ENCODE measurements around the gene MLLT11. TPM values are rescaled to one million over a fixed set of nuclear protein-coding genes. Genes with fewer than 3 reads are reported as not detected.
A peak's percentile ranks its signal among the peaks of the same experiment; 100 is the strongest.

MLLT11 gene
- total RNA-seq: 1.9 TPM

- peak in 1 of 3 donors; percentile 57 for DNase-seq (ENCODE audit: low read depth in 2 of 3, low spot score in 2 of 3)
These were observed at the start of gene MLLT11 for GRCh38 chr1:151060007-151060656. Gene MLLT11, plus strand, starts transcription at chr1:151060397. Its CDS starts 6,828 bp downstream, at chr1:151067225.

DNA sequence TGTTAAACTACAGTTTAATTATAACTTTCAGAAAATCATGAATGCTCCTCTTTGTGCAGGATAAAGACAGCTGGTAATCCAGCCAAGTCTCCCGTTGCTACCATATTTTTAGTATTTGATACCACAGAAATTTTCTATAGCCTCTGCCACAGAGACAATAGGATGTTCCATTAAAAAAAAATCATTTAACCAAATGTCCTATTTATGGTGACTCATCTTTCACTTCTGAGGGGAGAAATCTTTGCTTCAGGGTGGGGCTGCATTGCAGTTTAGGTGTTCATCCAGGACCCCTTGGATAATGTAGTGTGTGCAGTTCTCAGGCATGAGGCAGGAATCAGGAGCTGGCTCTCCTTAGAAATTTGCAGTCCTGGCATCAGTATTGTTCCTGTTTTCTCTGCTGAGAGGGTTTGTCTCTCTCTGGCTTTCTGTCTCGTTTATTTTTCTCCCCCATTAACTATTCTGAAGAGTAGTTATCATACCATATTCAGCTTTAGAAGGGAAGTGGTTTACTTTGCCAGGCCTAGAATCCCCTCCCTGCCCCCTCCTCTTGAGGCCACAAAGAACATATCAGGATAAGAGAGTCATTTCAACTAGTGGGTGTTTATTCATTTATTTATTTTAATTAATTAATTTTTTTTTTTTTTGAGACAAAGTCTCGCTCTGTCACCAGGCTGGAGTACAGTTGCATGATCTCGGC, 48.9 kb upstream of the MLLT11 start:
- DNase-seq (ENCODE audit: low read depth in 2 of 3, low spot score in 2 of 3): peak in 2 of 3 donors; percentile 42 to 56

GRCh38 chr1:151012684-151013471, 47.3 kb upstream of the MLLT11 start:
- no peak for DNase-seq (ENCODE audit: low read depth in 2 of 3, low spot score in 2 of 3)

DNA sequence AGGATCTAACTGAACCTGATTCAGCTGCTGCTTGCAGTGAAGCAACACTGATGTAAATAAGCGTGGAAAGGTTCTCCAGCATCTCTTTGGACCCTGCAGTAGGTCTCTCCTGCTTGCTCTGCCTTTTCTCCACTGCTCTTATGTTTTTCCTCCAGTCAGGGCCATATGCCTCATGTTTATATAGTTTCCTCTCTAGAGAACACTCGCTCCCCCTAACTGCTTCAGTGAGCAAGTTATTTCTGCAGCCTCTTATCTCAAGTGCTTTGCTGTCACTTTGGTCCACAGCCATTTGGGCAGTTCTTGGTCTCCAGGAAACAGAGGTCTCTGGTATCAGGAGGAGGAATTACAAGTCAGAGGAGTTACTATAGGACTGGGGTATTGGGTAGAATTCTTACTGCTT, 46.7 kb upstream of the MLLT11 start:
- DNase-seq (ENCODE audit: low read depth in 2 of 3, low spot score in 2 of 3): peak in 1 of 3 donors; percentile 68

- DNase-seq (ENCODE audit: low read depth in 2 of 3, low spot score in 2 of 3): peak in 2 of 3 donors; percentile 86 to 90
These were observed 35.6 kb upstream of the MLLT11 start for GRCh38 chr1:151024540-151025146.

DNA sequence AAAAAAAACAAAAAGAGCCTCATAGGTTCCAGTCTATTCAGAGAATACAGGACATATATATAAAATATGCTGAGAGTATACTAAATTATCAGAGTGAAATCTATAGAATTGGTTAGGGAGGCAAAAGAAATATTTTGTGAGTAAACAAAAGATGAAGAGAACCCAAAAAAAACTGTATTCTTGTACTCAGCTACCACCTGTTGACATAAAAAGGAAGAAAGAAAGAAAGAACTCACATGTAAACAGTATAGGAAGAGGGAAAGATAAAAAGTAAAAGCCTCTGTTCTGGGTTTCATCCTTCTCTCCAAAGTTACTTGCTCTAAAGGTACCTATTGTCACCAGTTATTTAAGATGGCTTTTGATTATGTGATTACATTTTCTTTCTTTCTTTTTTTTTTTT, 33.7 kb upstream of the MLLT11 start:
- no peak for DNase-seq (ENCODE audit: low read depth in 2 of 3, low spot score in 2 of 3)

- no peak for DNase-seq (ENCODE audit: low read depth in 2 of 3, low spot score in 2 of 3)
These were observed 28.0 kb upstream of the MLLT11 start for GRCh38 chr1:151032164-151032563.

DNA sequence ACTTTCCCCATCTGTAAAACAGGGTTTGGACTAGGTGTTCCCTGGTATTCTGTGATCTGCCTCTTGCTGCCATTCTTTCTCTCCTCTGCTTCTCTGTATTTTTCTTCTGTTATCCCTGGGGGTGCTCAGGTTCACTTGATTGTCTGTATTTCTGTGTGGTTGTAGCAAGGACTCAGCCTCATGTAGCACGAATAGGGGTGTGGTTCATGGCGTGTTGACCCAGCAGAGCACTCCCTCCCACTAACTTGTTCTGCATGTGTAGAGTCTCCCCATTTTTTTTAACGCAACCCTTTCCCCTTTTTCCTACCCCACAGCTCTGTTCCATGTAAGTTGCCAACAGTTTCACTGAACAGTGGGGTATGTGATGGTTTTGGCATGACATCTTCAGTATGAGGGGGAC, 25.0 kb upstream of the MLLT11 start:
- no peak for DNase-seq (ENCODE audit: low read depth in 2 of 3, low spot score in 2 of 3)

- DNase-seq (ENCODE audit: low read depth in 2 of 3, low spot score in 2 of 3): no peak
These were observed 23.8 kb upstream of the MLLT11 start, which contains the start of gene BNIPL for GRCh38 chr1:151036356-151036755. Gene BNIPL, plus strand, starts transcription at chr1:151036586. Its CDS starts 140 bp downstream, at chr1:151036726.

- DNase-seq (ENCODE audit: low read depth in 2 of 3, low spot score in 2 of 3): no peak
These were observed 23.2 kb upstream of the MLLT11 start for GRCh38 chr1:151037032-151037431.

DNA sequence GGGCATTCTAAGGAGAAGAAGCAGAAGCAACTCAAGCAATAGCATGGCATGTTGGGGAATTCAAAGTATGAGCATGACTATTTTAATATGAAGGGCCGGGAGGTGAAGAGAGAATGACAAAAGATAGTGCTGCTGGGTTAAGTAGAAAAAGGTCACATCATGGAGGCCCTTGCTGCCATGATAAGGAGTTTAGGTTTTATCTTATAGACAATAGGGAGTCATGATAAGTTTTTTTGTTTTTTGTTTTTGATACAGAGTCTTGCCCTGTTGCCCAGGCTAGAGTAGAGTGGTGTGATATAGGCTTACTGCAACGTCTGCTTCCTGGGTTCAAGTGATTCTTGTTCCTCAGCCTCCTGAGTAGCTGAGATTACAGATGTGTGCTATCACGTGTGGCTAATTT, 20.7 kb upstream of the MLLT11 start:
- no peak for DNase-seq (ENCODE audit: low read depth in 2 of 3, low spot score in 2 of 3)

GRCh38 chr1:151043163-151043562, 17.0 kb upstream of the MLLT11 start:
- no peak for DNase-seq (ENCODE audit: low read depth in 2 of 3, low spot score in 2 of 3)

DNA sequence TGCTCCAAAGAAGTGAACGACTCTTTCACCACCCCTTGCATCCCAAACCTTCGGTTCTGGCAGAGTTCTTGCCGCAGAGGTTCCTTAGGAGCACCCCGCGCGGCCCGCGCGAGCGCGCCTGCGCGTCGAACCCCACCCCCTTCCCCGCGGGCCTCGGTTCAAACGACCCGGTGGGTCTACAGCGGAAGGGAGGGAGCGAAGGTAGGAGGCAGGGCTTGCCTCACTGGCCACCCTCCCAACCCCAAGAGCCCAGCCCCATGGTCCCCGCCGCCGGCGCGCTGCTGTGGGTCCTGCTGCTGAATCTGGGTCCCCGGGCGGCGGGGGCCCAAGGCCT, 12.6 kb upstream of the MLLT11 start, which contains the start of gene C1orf56:
Gene C1orf56 (plus strand): TSS at position 161 of the 334 bp plus-strand sequence. CDS start 97 bp downstream, at position 258.
- peak in 1 of 3 donors; percentile 53 for DNase-seq (ENCODE audit: low read depth in 2 of 3, low spot score in 2 of 3)

GRCh38 chr1:151047925-151048644, 12.1 kb upstream of the MLLT11 start:
- peak in 2 of 3 donors; percentile 70 to 81 for DNase-seq (ENCODE audit: low read depth in 2 of 3, low spot score in 2 of 3)

- DNase-seq (ENCODE audit: low read depth in 2 of 3, low spot score in 2 of 3): no peak
These were observed 11.6 kb upstream of the MLLT11 start for GRCh38 chr1:151048645-151049032.

- no peak for DNase-seq (ENCODE audit: low read depth in 2 of 3, low spot score in 2 of 3)
These were observed 10.7 kb upstream of the MLLT11 start for GRCh38 chr1:151049458-151049857.

DNA sequence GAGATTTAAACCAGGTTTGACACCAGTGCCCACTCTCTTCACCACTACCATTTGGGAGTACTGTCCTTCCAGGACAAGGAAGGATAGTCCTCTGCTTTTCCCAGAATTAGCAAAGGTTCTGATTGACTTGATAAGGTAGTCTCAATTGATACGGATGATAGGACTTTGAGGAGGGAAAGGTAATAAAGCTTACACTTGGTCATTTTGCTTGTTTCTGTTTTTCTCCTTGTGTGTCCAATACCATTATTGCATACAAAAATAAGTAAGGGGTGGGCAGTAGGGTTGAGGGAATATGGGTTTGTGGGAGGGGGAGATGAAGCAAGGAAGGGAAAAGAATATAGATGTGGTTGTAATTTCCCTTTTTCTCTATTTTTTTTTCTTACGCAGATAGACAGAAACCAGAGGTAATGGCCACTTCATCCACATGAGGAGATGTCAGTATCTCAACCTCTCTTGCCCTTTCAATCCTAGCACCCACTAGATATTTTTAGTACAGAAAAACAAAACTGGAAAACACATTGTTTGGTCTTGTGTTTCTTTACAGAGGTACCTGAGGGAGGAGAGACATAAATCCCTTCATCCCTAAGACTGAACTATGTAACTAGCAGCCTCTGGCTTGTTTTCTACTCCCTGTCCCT, 10.0 kb upstream of the MLLT11 start:
- no peak for DNase-seq (ENCODE audit: low read depth in 2 of 3, low spot score in 2 of 3)

DNA sequence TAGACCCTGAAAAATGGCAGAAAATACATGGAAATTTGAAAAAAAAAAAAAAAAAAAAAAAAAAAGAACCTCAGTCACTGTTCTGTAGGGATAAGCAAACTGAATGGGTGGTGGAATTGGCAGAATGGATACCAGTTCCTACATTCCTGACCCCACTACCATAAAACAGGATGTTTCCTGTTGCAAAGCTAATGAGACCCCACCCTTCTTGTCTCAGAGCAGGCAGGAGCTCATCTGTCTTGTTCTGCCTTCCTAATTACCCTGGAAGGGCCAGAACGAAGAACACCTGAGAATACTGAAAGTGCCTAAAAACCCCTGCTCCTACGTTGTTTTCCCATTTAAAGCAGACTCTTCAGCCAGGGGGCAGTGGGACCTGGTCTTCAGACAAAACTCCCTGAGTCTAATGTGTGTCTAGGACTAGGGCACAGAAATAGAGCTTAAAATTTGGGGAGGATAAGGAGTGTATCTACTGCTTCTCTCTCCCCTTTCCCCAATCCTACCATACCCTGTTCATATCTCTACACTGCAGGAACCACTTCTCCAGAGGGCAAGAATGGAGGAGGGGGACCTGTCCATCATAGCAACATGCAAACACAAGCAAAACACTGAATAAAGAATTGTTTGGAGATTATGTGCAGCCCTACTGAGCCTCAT, 8.7 kb upstream of the MLLT11 start:
- DNase-seq (ENCODE audit: low read depth in 2 of 3, low spot score in 2 of 3): no peak

GRCh38 chr1:151054971-151055547, 5.1 kb upstream of the MLLT11 start:
- no peak for DNase-seq (ENCODE audit: low read depth in 2 of 3, low spot score in 2 of 3)

All from hematopoietic multipotent progenitor cell (in vitro differentiated cells).